GM18526 (cell line): ENCODE data around the gene MYO9A.

Source experiments
- POLR2A ChIP-seq: IDR thresholded peaks from 3 replicates; pipeline ENCODE4 v1.6.1; 2011; ENCODE audit not compliant: insufficient read length; ENCODE audit errors: extremely low read depth

MYO9A gene

GRCh38 chr15:72113347-72114031, 4.5 kb downstream of the MYO9A start:
- no peak for TF ChIP-seq POLR2A

GRCh38 chr15:72112805-72113204, 5.1 kb downstream of the MYO9A start:
- no peak for TF ChIP-seq POLR2A

DNA sequence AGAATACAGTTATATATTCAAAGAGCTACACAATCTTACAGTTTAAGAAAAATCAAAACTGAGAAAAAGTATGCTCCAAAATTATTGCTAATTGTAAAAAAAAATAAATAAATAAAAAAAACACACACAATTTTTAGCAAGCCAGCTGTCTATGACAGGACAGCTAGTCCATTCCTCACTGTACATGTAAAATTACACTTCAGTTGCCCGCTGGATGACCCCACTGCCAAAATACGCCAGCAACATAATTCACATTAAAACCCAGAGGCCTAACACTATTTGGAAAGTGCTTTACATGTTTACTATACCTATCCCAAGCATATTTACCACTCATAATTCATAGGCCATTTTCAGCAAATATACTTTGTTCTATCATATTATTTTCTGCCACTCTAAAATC, 5.8 kb downstream of the MYO9A start:
- no peak for TF ChIP-seq POLR2A

DNA sequence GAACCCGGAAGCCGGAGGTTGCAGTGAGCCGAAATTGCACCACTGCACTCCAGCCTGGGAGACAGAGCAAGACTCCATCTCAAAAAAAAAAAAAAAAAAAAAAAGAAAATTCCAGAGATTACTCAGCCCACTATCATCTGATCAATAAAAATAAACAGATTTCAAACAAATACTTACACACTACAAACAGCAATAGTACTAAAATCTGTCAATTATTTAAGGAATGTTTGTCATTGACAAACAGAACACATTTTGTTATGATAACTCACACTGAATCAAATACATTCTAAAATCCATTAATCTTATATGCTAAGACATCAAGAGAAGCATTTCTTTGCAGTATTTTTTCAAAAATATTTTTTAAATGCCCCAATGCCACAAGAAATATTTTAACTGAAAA, 7.6 kb downstream of the MYO9A start:
- TF ChIP-seq POLR2A = no peak

GRCh38 chr15:72106068-72106467, 11.9 kb downstream of the MYO9A start:
- TF ChIP-seq POLR2A = no peak

GRCh38 chr15:72105111-72105510, 12.8 kb downstream of the MYO9A start:
- no peak for TF ChIP-seq POLR2A

- no peak for TF ChIP-seq POLR2A
Observed at GRCh38 chr15:72099155-72099554, 18.8 kb downstream of the MYO9A start.

- no peak for TF ChIP-seq POLR2A
Observed at GRCh38 chr15:72098040-72098439, 19.9 kb downstream of the MYO9A start.

- no peak for TF ChIP-seq POLR2A
Observed at GRCh38 chr15:72096796-72097195, 21.2 kb downstream of the MYO9A start.

GRCh38 chr15:72092691-72093090, 25.3 kb downstream of the MYO9A start:
- TF ChIP-seq POLR2A = no peak

- no peak for TF ChIP-seq POLR2A
Observed at GRCh38 chr15:72092006-72092405, 25.9 kb downstream of the MYO9A start.

- no peak for TF ChIP-seq POLR2A
Observed at GRCh38 chr15:72086920-72087648, 30.9 kb downstream of the MYO9A start.

DNA sequence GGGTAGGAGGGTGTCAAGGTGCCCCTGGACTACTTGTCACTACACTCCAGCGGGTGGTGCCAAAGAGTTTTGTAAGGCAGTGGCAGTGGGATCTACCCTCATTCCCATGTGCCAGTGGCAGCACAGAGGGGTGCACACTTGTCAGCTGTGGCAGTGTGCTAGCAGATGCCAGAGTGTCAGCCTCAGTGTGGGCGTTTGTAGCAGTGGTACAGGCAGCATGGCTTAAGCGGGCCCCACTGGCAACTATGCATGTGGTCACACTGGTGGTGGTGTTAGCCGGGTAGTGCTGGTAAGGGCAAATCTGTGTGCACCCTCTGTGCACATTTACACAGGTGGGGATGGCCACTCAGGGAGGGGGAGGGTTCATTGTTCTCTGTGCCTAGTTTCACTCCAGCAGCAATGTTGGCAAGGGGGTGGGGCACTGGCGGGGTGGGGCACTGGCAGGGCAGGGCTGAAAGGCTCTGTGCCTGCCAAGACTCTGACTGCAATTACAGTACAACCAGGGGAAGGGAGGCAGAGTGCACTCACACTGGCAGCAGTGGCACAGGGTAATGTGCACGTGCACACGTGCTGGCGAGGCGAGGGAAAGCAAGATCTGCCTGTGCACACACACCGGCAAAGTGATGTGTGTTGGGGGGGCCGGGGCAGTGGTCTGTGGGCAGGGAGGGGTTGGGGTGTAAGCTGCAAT, 31.8 kb downstream of the MYO9A start:
- no peak for TF ChIP-seq POLR2A

- no peak for TF ChIP-seq POLR2A
Observed at GRCh38 chr15:72082176-72082575, 35.8 kb downstream of the MYO9A start.

DNA sequence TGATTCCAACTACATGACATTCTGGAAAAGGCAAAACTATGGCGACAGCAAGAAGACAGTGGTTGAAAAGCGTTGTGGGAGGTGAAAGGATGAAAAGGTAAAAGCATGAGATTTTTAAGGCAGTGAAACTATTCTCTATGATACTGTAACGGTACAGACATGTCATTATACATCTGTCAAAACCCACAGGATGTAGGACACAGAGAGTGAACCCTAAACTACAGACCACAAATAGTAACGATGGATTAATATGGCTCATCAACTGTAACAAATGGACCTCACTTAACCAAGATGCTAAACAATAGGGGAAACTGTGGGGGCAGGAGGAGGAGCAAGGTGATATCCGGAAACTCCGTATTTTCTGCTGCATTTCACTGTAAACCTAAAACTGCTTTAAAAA, 39.1 kb downstream of the MYO9A start:
- no peak for TF ChIP-seq POLR2A

GRCh38 chr15:72077950-72078349, 40.0 kb downstream of the MYO9A start:
- no peak for TF ChIP-seq POLR2A
